Suprapubic skin (tissue), 4 donors: ENCODE results near the gene SRMS.

Source experiments
- CTCF ChIP-seq, 2 donors: fragments of 200-600 bp in 1 of 2; fragments of 450-650 bp in 1 of 2; sonication (generic) in 1 of 2; IDR thresholded peaks; one replicate each; pipeline ENCODE4 v1.5.1; 2016 to 2019; ENCODE audit warnings: antibody characterized with exemption in 2 of 2, mild to moderate bottlenecking in 1 of 2, moderate library complexity in 1 of 2
- EP300 ChIP-seq: sonication (generic); formaldehyde crosslinking; IDR thresholded peaks from one replicate; pipeline ENCODE4 v1.6.1; 2017; ENCODE audit warnings: antibody characterized with exemption
- POLR2A ChIP-seq, 2 donors: fragments of 450-650 bp; IDR thresholded peaks; one replicate each; pipeline ENCODE4 v1.6.1; 2017; ENCODE audit warnings: antibody characterized with exemption in 2 of 2, mild to moderate bottlenecking in 2 of 2, moderate library complexity in 2 of 2
- POLR2AphosphoS5 ChIP-seq, 3 donors: sonication (generic); formaldehyde crosslinking; IDR thresholded peaks; one replicate each; pipeline ENCODE4 v1.6.1; 2017; ENCODE audit warnings: antibody characterized with exemption in 3 of 3

- TF ChIP-seq POLR2A (IDR thresholded peaks at IDR 0.05) (no peak), CTCF (IDR thresholded peaks at IDR 0.05) (peak in 1 of 2 donors; percentile 7), POLR2AphosphoS5 (IDR thresholded peaks at IDR 0.05) (no peak), EP300 (no peak)
Observed at GRCh38 chr20:63491635-63492230, 55.8 kb downstream of the SRMS start.
